PC-3 (cell line): ENCODE data around the gene FRMPD3.

Source experiments
- EZH2 ChIP-seq: fragments of 300-600 bp; sonication (generic); IDR thresholded peaks from one replicate; pipeline ENCODE4 v1.6.1; 2017; ENCODE audit warnings: antibody characterized with exemption, mild to moderate bottlenecking, low read length; ENCODE audit not compliant: unreplicated experiment
- EZH2phosphoT487 ChIP-seq: fragments of 300-600 bp; sonication (generic); IDR thresholded peaks from 2 replicates; pipeline ENCODE4 v1.6.1; 2018; ENCODE audit warnings: mild to moderate bottlenecking, antibody characterized with exemption, low read length, borderline replicate concordance
- TF ChIP-seq, protein P1 (sequence below): fragments of 300-600 bp; sonication (generic); conservative IDR thresholded peaks from 2 replicates; pipeline ENCODE4 v1.5.1; 2017; ENCODE audit warnings: antibody characterized with exemption, low read depth, mild to moderate bottlenecking, low read length

DNA sequence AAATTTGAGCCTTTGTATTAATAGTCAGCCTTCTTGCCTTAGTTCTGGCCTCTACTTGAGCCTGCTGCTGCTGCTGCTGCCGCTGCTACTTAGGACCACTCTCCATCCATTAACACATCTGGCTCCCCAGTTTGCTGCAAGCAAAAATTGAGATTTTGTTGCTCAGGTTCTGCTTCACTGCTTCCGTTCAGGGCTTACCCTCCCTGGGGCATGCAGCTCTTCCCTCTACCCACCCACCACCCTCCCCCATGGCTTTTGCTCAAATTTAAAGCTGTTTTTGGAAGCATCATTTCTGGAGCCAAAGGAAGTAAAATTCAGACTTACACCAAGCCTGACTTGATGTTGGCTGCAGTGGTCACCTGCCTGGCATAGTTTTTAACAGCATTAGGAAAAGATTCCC, 28.9 kb upstream of the FRMPD3 start:
- TF ChIP-seq, protein P1, sequence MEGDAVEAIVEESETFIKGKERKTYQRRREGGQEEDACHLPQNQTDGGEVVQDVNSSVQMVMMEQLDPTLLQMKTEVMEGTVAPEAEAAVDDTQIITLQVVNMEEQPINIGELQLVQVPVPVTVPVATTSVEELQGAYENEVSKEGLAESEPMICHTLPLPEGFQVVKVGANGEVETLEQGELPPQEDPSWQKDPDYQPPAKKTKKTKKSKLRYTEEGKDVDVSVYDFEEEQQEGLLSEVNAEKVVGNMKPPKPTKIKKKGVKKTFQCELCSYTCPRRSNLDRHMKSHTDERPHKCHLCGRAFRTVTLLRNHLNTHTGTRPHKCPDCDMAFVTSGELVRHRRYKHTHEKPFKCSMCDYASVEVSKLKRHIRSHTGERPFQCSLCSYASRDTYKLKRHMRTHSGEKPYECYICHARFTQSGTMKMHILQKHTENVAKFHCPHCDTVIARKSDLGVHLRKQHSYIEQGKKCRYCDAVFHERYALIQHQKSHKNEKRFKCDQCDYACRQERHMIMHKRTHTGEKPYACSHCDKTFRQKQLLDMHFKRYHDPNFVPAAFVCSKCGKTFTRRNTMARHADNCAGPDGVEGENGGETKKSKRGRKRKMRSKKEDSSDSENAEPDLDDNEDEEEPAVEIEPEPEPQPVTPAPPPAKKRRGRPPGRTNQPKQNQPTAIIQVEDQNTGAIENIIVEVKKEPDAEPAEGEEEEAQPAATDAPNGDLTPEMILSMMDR = no peak
- no peak for TF ChIP-seq EZH2phosphoT487
- no peak for TF ChIP-seq EZH2
